HG03097 (cell line): ENCODE results near the gene RYK.
"Not testable (repeated sequence)": the region's sequence is repeated elsewhere in the genome, so short reads cannot be mapped to it uniquely, and the experiment has no call there.

ENCODE experiments used
- ATAC-seq: cut with Tn5 transposase; IDR thresholded peaks from one replicate; pipeline ENCODE4 v1.9.1; 2021; ENCODE audit not compliant: unreplicated experiment, low FRiP score

Gene RYK

DNA sequence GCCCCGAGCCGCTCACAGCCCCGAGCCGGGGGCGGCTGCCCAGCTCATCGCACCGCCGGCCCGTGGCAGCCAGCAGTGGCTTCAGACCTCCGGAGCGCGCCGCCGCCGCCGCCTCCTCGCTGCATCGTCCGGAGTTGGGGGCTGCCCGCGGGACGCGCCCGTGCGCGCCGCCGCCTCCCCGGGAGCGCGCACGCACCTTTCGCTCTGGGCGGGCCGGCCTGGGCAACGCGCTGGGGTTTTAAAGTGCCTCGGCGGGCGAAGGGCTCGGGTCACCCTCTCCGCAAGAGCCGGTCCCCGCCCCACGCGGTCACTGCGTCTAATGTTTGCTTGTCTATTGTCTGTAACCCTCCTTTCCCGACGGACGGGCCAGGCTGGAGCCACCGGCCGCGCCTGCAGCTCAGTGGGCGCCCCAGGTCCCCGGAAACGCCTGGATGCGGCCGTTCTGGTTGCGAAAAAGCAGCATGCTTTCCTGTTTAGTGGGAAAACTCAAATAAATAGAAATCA is at the start of gene RYK:
RYK (minus strand) TSS at position 143 of the 504 bp plus-strand sequence. CDS start 205 bp downstream, outside the sequence.
- peak; percentile 68 for ATAC-seq

DNA sequence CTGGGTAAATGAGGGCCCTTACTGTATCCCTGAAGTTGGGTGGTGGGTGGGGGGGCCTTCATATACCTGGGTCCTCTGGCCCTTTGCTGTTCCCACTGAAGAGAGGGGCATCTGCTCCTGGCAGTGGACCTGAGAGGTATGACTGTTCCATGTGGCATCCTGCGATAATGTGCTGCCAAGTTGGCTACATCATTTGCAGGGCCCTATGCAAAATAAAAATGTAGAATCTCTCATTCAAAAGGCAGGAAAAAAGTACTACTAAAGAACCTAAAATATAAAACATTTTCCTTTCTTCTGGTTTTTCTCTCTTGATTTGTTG is 49.2 kb upstream of the RYK start:
- no peak for ATAC-seq

DNA sequence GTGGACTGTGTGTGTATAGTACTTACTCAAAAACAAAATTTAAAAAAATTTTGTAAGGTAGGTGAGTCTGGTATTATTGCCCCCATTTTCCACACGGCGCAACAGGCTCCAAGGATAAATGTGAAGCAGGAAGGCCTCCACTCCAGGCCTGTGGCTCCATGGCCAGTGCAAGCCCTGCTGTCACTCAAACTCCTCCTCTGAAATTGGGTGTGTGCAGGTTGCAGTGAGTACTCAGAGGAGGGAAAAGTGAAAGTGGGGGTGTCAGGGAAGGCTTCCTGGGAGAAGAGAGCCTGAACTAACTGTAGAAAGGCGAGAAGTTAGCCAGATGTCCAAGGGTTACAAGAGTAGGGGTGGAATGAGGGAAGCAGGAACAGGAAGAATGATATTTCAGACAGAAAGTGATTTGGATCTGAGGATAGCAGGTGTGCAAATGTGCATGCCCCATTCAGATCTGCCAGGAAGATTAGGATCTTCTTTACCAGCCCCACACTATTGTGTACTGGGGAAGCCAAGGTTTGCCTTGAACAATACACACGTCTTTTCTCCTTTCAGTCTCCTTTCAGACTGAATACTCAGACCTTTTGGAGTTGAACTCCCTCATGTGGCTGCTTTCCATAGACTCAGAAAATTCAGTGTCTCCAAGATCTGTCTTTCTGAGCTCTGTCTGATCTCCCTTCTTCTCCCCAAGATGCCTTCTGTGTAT is 48.7 kb upstream of the RYK start:
- ATAC-seq = no peak

DNA sequence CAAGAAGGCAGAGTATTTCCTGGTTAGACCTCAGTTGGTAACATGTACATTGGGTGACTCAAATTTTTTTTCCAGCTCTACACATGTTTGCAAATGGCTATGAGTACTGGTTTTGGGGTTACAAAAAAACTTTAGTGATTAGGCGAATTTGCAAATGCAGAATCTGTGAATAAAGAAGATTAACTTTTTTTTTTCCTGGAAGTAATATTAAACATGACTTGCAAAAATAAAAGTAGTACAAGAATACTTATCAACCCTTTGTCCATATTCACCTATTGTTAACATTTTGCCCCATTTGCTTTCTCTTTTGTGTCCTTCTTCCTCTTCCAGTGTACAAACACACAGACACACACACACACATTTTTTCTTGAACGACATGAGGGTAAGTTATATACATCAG is 47.6 kb upstream of the RYK start:
- ATAC-seq = no peak

DNA sequence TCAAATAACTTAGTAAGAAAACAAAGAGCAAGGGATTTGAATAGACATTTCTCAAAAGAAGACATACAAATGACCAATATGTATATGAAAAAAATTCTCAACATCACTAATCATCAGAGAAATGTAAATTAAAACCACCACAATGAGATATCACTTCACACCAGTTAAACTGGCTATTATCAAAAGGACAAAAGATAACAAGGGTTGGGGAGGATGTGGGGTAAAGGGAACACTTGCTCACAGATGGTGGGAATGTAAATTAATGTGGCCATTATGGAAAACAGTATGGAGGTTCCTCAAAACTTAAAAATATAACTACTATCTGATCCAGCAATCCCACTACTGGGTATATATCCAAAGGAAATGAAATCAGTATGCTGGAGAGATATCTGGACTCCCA is 46.0 kb upstream of the RYK start:
- no peak for ATAC-seq

DNA sequence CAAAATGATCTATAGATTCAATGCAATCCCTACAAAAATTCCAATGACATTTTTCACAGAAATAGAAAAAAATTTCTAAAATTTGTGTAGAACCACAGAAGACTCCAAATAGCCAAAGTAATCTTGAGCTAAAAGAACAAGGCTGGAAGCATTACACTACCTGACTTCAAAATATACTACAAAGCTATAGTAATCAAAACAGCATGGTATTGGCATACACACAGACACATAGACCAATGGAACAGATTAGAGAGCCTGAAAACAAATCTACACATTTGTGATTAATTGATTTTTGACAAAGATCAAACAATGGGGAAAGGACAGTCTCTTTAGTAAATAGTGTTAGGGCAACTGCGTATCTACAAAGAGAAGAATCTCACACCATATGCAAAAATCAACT is 45.3 kb upstream of the RYK start:
- no peak for ATAC-seq

DNA sequence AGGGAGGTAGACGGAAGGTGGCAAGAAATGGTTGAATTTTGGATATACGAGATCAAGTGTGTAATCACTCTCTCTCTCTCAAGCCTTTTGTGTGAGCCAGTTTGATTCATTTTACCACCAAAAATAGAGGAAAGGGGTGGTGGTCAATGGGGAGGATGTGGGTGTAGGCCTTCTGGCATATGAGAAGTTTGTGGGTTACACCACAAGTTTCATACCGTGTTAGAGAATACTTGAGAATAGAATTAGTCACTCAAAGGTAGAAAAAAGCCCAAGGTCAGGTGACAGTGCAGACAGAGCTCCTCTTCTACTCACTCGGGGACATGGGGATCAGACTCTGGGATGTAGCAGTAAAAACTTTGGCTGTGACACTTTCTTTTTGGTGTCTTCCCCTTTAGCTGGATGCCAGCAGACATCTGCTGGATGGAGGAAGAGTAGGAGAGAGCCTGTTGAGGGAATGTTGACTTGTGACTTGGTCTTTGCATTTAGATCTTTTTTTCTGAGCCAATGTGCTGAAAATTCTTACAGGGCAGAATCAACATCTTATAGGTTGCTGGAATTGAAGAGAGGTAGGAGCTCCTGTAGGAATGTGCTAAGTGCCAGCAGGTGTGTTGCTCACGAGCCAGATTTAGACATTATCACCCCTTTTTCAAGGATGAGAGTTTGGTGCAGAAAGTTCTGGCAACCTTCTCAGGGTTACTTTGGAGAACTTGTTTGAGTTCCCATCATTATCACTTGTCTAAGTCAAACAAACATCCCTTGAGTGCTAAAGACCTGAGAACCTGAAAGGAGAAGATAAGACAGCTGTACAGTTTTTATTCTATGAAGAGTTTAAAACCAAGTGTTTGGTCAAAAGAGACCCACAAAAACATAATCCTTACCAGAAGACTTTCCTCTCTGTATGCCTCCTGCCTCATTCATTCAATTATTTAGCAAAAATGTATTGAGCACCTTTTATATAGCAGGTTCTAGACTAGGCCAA is 43.9 kb upstream of the RYK start:
- peak; percentile 99 for ATAC-seq

DNA sequence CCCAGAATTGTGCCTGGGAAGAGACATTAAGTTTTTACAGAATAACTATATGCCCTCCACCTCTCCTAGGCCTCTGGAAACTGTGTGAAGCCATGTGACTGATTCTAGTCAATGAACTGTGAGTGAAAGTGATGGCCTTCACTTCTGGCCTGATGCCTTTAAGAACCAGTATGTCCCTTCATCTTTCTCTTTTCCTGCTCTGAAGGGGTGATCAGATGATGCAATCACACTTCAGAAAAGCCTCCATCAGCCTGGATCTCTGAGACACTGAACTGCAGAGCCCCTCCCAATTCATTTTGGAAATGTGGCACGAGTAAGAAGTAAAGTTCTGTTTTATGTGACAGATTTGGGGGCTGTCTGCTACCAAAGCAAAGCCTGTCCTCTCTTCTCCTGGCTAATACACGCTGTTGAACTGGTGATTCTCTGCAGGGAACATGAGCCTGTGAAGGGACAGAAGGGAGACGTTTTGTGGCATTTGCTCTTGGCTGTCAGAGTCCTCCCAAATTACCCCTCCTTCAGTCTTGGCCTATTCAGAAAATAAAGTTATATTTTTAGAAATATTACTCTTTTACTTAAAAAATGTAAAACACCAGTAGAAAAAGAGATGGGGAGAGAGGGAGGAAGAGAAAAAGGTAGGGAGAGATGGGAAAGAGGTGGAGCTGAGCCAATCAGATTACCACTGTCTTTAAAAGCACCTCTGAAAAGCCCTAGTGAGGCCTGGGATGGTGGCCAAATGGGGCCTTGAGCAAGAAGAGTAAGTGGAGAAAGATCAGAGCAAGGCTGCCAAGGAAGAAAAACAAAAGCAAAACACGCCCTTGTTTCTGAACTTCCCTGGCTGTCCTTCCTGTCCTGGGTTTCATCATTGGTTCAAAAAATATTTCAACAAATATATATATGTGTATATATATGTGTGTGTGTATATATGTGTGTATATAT is 40.9 kb upstream of the RYK start:
- no peak for ATAC-seq

DNA sequence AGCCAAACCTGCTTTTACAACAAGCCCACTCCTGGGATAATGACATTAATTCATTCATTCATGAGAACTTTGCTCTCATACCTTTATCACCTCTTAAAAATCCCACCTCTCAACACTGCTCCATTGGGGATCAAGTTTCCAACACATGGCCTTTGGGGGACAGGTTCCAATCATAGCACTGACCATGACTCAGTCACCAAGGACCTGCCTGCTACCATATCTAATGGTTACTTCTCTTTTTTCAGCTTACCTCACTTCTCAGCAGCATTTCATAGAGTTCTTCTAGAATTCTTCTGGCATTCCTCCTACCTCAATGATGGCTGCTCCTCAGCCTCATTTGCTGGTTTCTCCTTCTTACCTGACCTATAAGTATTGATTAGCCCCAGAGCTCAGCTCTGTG is 36.9 kb upstream of the RYK start:
- ATAC-seq = no peak

DNA sequence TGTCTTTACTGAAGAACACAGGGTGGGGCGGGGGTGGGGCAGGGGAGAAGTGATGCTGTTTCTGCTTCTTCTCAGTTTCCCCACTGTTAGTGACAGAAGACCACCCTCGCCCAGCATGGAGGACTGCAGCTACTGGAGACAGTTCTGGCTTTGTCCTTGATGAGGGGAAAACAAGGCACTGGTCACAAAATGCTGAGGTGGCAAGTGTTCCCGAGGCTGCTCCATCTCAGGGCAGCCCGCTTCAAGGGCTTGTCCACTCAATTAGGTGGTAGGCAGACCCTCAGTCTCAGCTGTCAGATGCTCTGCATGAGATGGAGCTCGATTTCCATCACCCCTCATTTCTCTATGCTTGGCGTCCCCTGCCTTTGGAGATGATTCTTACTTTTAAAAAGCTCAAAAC is 33.8 kb upstream of the RYK start:
- no peak for ATAC-seq

DNA sequence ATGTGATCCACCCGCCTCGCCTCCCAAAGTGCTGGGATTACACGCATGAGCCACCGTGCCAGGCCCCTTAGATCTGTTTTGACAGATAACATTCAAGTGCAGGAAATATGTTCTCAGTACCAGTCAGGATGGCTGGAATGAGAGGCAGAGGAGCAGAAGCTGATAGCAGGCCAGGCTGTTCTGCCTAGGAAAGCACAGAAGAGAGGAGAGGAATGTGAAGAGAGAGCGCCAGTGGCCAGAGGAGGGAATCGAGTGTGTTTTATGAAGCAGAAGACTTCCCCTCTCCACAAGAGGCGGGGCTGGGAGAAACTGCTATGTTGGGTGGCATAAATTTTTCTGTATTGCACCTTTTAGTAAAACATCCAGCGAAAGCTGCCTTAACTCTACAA is 32.0 kb upstream of the RYK start:
- no peak for ATAC-seq

DNA sequence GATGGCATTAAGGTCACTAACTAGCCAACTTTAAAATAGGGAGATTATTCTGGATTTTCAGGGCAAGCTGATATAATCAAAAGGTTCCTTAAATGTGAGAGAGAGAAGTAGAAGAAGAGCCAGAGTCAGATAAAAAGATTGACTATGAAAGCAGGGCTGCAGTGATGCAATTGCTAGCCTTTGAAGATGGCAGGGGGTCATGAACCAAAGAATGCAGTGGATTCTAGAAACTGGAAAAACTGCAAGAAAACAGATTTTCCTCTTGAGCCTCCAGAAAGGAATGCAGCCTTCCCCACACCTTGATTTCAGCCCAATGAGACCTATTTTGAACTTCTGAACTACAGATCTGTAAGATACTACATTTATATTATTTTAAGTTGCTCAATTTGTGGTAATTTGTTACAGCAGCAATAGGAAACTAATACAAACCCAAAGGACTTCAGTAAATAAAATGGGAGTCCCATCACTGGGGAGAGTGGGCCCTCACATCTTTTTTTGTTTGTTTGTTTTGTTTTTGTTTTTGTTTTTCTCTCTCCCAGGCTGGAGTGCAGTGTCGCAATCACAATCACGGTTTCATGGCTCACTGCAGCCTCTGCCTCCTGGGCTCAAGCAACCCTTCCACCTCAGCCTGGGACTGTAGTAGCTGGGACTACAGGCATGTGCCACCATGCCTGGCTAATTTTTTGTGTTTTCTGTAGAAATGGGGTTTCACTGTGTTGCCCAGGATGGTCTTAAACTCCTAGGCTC is 31.4 kb upstream of the RYK start:
- no peak for ATAC-seq

DNA sequence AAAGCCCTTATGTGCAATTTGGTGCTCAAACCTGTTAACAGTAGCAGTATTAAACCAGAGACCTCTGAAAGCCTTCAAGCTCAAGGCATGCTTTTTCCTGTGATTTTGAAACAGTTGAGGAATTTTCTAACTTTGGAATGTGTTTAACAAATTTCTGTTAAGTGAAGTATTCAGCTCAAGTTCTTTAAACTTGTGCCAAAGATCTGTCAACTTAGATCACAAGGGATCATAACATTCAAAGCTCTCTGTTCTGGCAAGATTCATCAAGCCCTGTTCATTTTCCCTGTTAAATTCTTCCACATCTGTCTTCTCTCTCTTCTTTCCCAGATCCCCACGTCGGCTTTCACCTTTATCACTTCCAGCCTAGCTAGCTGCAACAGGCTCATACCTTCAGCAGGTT is 28.8 kb upstream of the RYK start:
- no peak for ATAC-seq

DNA sequence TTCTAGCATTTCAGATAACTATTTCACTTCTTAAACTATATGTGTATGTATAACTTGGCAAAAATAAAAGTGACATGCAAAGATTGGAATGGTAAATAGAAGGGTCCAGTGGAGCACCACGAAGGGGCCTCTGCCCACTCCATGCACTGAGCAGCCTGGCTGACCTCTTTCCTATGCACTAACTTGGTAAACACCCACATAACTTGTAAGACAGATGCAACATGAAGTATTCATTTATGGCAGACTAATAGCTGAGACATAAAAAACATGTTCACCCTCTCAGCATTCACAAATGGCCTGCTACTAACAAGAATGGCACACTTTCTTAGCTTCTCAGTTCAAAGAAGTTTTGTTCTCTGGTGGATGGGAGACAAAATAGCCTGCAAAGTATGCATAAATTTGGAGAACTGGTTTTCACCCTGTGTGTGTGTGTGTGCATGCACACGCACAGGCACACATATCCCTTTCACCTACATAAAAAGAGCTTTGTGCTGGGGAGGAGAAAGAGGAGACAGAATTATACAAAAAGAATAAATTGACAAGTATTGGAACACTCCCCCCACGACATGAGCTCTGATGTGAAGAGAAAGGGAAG is 26.5 kb upstream of the RYK start:
- ATAC-seq = no peak

DNA sequence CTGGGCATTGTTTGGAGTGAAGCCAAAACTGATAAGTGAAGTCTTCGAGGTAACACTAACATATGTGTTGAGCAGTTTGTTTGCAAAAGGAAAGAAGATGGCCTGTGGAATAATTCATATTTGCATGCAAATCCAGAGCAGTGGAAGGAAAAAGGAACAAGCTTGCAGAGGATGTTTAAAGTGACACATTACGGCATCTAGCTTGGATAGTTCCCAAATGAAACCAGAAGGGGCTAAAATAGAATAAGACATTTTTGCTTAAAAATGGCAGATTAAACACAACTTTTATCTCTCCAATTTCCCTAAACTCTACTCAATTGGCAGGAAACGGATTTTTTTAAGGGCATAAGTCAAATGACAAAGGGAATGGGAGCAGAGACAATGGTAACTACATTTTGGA is 25.4 kb upstream of the RYK start:
- ATAC-seq = no peak

DNA sequence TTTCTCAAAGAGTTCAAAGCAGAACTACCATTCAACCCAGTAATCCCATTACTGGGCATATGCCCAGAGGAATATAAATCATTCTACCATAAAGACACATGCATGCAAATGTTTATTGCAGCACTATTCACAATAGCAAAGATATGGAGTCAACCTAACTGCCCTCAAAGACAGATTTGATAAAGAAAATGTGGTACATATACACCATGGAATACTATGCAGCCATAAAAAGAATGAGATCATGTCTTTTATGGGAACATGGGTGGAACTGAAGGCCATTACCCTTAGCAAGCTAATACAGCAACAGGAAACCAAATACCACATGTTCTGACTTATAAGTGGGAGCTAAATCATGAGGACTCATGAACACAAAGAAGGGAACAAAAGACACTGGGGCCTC is 24.5 kb upstream of the RYK start:
- ATAC-seq = not testable (repeated sequence)

DNA sequence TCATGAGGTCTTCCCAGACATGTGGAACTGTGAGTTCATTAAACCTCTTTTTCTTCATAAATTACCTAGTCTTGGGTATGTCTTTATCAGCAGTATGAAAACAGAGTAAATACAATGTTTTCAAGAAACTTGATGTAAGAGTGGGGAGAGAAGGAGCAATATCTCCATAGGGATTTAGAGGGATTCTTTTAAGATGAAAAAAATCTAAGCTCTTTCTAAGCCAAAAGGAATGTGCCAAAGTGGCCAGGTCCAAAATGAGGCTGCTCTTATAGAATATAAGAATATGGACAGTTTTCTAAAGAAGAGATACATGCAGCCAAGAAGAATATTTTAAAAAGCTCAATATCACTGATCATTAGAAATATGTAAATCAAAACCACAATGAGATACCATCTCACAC is 23.9 kb upstream of the RYK start:
- no peak for ATAC-seq

DNA sequence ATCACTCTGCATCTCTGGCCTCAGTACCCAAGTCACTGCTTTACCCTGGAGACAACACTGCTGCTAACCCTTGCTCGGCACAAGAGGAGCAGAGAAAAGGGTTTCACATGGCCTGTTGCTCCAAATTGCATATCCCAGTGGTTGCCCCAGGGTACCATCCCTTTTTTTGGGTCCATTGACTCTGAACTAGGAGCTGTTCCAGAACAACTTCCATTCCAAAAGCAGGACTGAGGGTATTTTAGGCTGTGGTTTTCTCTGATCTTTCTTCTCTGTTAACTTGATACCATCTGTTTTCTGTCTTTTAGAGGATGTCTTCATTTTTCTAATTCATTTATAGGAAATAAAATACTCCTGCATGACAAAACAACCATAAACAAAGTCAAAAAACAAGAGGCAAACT is 17.3 kb upstream of the RYK start:
- no peak for ATAC-seq

DNA sequence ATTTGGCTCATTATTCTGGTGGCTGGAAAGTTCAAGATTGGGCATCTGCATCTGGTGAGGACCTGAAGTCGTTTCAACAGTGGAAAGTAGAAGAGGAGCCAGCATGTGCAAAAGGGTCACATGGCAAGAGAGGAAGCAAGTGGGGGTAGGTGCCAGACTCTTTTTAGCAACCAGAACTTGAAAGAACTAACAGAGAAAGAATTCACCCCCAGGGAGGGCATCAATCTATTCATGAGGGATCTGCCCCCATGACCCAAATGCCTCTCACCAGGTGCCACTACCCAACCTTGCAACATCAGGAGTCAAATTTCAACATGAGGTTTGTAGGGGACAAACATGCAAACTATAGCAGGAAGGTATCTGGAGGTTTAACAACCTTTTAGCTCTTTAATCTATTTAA is 10.3 kb upstream of the RYK start:
- no peak for ATAC-seq
